ENCODE results near the gene ANKRD62.

DNA sequence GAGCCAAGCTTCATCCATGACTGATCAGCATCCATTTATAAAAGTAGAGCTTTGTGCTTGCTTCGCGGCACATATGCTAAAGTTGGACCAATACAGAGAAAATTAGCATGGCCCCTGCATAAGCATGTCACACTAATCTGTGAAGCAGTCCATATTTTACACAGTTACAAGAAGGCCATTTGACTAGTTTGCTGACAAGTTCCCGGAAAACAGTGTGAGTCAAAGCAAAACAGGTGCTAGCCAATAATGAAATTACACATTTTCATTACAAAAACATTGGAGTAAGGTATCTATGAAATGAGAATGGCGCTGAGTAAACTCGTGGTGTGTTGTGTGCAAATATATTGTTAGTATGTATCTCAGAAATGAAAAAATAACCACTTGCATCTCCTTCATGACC, 4.7 kb downstream of the ANKRD62 start:
- TF ChIP-seq, protein P1, sequence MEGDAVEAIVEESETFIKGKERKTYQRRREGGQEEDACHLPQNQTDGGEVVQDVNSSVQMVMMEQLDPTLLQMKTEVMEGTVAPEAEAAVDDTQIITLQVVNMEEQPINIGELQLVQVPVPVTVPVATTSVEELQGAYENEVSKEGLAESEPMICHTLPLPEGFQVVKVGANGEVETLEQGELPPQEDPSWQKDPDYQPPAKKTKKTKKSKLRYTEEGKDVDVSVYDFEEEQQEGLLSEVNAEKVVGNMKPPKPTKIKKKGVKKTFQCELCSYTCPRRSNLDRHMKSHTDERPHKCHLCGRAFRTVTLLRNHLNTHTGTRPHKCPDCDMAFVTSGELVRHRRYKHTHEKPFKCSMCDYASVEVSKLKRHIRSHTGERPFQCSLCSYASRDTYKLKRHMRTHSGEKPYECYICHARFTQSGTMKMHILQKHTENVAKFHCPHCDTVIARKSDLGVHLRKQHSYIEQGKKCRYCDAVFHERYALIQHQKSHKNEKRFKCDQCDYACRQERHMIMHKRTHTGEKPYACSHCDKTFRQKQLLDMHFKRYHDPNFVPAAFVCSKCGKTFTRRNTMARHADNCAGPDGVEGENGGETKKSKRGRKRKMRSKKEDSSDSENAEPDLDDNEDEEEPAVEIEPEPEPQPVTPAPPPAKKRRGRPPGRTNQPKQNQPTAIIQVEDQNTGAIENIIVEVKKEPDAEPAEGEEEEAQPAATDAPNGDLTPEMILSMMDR (IDR thresholded peaks at IDR 0.05) = no peak
- TF ChIP-seq POLR2A (IDR thresholded peaks at IDR 0.05) = no peak

Data from esophagus squamous epithelium (tissue), 4 donors.